CD4-positive, alpha-beta T cell treated with Interleukin-2 at 100 ng/mL for 4 hours (primary cell): ENCODE data around the gene NRXN2.
A peak's percentile ranks its signal among the peaks of the same experiment; 100 is the strongest.

Source experiments
- DNase-seq: peaks from one replicate; pipeline ENCODE4 v3.0.0-alpha.2; 2020; ENCODE audit warnings: low spot score

The NRXN2 gene

GRCh38 chr11:64723117-64723906 is at the start of gene NRXN2:
NRXN2 (minus strand) TSS chr11:64723197; CDS start chr11:64713699, 9,498 bp downstream.
- peak; percentile 85 for DNase-seq

- no peak for DNase-seq
Observed at GRCh38 chr11:64772303-64773018, 49.5 kb upstream of the NRXN2 start.

- no peak for DNase-seq
Observed at GRCh38 chr11:64771861-64772260, 48.9 kb upstream of the NRXN2 start.

GRCh38 chr11:64770120-64770519 is 47.1 kb upstream of the NRXN2 start:
- DNase-seq, result no peak

GRCh38 chr11:64769283-64769682 is 46.3 kb upstream of the NRXN2 start:
- no peak for DNase-seq

DNA sequence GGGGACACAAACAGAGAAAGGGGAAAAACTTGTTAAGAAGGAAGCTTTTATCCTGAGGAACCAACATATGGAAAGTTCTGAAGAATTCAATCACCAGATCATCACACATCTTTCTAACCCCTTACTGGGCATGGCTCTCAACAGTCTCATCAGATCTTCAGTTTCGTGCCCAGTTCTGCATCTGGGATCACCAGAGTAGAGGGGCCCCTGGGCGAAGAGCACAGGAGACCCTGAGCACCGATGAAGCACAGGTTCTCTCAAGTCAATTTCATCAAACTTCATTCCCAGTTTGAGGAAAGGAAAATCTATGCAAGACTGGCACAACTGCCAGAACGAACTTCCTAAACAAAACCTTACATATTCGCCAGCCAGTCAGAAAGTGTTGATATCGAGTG is 45.3 kb upstream of the NRXN2 start:
- DNase-seq, result no peak

DNA sequence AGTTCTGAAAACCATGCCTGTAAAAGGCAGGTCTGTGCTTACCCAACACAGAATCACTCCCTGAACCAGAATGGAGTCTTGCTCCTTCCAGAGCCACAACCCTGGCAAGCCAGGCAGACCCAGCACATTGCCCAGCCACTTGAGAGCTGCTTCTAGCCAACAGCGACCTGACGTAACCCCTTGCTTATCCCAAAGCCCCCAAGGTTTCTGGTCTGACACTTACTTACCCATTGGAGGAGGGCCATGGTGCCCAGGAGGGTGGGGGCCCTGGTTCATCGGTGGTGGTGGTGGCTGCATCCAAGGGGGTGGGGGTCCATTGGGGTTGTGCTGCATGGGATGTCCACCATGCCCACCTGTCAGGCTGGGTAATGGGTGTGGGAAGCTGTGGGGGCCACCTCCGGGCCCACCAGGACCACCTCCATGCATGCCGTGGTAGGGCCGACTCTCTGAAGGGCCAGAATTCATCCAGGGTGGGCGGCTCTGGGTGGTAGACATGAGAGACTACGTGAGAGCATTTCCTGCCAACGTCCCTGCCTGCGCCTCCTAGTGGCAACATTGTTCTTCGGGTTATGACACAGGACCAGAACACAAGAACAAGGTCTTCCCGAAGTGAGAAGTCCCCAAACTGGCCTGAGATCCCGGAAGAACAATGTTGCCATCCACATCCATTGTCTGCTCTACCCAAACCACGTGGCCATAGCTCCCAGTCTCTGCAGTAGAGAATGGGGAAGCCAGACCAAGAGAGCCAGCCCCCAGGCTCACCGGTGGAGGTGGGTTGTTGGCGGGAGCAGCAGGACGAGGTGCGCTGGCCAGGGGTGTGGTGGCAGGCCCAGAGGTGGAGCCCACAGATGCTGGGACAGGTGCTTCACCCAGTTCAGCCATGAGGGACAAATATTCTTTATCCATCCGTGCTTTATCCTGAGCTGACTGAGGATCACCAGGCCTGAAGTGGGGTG is 44.6 kb upstream of the NRXN2 start:
- peak; percentile 84 for DNase-seq

DNA sequence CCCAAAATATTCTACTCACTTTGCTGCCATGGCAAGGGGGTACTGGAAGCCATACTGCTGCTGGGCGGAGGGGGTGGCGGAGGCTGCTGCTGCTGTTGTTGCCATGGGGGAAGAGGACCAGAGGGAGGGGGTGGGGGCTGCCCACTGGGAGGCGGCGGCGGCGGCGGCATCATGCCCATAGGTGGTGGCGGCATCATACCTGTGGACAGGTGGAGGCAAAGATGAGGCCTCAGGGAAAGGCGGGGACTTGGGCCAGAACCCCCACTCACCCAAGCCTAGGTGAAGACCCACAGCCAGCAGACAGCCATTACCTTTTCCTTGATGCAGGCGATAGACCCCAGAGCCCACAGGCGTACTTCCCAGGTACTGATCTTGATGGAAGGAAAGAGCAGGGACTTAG is 43.9 kb upstream of the NRXN2 start:
- no peak for DNase-seq

GRCh38 chr11:64765851-64766665 is 43.1 kb upstream of the NRXN2 start:
- DNase-seq, result no peak

DNA sequence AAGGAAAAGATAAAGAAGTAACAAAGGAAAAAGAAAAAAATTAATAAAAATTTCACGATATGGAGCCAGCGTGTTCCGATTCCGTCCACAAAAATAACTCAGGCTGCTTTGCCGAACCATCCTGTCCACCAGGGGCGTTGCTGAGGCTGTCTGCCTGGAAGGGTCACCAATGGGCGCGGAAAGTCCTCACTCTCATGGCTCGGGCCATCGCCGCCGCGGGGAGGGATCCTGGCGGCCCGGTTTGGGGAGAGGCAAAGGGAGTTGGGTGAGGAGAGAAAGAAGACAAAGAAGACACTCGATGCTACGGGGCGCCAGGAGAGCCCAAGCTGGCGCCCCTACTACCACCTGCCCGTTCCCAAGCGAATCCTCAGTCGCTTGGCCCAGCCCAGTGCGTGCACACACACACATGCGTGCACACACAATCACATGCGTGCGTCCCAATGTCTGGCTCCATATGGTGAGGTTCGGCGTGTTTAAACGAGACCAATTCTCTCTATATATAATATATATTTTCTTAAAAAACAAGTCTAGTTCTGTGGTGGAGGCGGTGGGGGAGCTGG is 42.4 kb upstream of the NRXN2 start:
- no peak for DNase-seq

DNA sequence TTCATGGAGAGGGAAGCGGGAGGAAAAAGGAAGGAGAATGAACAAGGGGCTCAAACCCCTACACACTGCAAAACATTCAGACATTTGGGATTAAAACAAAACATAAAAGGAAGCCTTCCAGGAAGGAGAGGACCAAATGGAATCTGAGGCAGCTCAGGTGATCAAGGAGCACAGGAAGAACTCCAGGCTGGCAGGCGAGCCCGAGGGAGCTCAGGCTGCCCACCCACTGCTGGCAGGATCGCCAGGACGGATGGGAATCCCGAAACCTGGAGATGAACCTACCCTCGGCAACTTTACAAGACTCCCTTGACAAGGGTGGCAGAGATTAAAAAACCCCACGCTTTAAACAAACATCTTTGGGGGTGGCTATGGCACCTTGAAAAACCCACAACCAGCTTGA is 41.8 kb upstream of the NRXN2 start:
- DNase-seq, result no peak

GRCh38 chr11:64764040-64764611 is 41.1 kb upstream of the NRXN2 start:
- peak; percentile 76 for DNase-seq

GRCh38 chr11:64763526-64764039 is 40.6 kb upstream of the NRXN2 start:
- DNase-seq, result no peak

DNA sequence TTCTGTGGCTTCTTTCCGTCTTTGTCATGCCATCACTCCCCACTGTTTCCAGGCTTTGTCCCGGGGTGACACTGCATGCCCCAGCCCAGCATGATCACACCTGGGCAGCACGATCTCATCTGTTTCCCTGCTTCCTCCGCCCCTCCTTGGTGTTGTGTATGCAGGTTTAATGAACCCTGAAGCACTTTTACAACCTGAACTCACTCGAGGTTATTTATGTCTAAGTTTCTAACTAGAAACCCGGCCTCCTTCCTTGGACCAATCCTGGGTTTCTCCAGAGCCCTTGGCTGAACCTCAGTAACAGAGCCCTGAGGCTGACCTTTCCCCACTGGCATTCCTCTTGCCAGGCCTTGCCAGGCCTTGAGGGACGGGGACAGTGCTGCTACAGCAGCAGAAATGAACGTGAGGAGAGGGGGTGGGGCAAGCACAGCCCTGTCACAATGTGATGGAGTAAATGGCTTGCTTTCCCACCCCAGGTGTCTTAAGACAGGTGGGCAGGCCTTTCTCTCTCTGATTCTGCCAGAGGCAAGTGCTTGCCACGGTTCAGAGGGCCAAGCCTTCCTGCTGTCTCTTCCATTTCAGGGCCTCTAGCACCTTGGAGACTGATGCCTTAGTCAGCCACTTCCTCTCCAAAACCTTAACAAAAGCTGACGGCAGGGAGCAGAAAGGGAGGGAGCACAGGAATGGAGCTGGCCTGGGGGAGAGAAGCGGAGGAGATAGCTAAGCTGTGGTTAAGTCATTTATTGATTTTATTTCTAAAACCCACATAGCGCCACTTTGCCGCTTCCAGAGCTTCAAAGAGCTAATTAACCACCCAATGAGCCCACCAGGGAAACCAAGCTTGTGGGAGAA is 39.9 kb upstream of the NRXN2 start:
- peak; percentile 31 for DNase-seq

DNA sequence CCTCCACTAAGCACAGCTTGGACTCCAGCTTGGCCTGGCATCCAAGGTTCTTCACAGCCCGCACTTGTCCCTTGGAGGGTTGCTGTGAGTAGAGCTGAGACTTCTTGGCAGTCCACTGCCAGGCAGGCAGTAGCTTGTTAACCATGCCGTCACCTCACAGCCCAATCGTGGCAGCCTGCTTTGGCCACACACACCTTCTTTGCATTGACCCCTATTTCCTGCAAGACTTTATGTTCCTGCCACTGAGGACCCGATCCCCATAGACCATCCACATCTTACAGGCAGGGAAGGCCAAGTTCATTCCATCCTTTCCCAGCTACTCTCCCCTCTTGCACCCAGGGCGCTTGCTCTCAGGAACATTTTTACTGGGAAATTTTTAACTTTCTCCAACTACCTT is 39.3 kb upstream of the NRXN2 start:
- no peak for DNase-seq

GRCh38 chr11:64760759-64761420 is 37.9 kb upstream of the NRXN2 start:
- DNase-seq, result no peak

DNA sequence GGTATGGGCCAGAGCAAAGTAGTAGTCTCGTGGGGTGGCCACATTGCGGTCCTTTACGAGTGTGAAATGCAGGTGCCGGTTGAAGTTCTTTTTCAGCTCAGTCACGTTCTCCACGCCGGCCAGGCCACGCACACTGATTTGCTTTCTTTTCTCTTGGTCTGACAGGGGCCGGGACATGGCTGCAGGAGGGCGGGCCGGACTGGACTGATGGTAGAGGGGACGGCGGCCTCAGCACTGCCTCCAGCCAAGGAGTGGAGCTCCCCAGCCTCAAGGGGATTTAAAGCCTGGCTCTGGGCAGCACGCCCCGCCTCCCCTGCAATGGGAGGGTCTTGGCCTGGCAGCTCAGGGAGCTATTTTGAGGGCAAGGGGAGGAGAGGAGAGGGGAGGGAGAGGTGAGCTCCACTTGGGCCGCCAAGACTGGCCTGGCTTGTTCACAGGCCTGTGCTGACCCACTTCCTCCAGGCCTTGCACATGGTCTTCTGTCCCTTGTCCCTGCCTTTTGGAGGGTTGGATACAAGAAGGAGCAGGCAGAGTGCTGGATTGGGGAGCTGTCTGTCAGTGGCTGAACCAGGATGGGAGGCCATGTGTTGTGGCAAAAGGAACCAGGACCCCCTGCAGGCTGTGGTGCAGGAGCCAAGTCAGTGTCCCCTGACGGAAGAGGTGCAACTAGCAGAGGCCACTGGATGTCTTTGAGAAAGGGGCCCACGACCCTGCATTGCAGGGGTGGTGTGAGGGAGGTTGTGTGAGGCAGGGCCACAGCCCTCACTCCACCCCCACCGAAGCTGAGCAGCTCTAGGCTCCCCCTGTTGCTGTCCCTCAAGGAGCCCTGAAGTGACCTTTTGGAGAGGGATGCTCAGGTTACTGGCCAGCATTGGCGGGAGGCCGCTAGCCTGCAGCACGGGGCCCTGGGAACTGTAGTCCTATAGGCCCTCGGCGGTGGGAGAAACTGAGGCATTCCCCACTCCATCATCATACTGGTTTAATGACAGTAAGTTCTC is 37.0 kb upstream of the NRXN2 start, which contains the start of gene PYGM:
PYGM (minus strand) TSS at position 253 of the 998 bp plus-strand sequence; CDS start at position 177, 76 bp downstream.
- no peak for DNase-seq
